Aorta (tissue), 5 donors: ENCODE measurements around the gene FIGNL1. TPM values are rescaled to one million over a fixed set of nuclear protein-coding genes. Genes with fewer than 3 reads are reported as not detected.

ENCODE experiments used
- ATAC-seq: fragments of 200-7000 bp; cut with Tn5 transposase; one replicate; pipeline ENCODE4 v1.9.1; 2022; ENCODE audit warnings: moderate library complexity; ENCODE audit not compliant: low FRiP score
- DNase-seq, 2 donors: peaks; one replicate each; pipeline ENCODE4 v3.0.0-alpha.2; 2020
- H3K27ac ChIP-seq, 2 donors: one replicate each; pipeline ENCODE4 v1.5.1; 2013; ENCODE audit warnings: low read length in 2 of 2, mild to moderate bottlenecking in 2 of 2, moderate library complexity in 2 of 2, control low read depth in 1 of 2, inconsistent platforms in 1 of 2, low read depth in 1 of 2
- H3K27me3 ChIP-seq, 2 donors: one replicate each; pipeline ENCODE4 v1.6.1; 2013; ENCODE audit warnings: control low read depth in 1 of 2, low read length in 1 of 2, mild to moderate bottlenecking in 1 of 2, moderate library complexity in 1 of 2; ENCODE audit not compliant: insufficient read depth in 2 of 2, control insufficient read depth in 1 of 2
- H3K36me3 ChIP-seq, 2 donors: one replicate each; pipeline ENCODE4 v1.6.1; 2013; ENCODE audit warnings: control low read depth in 1 of 2, low read length in 1 of 2, mild to moderate bottlenecking in 1 of 2; ENCODE audit not compliant: insufficient read depth in 2 of 2, control insufficient read depth in 1 of 2
- H3K4me1 ChIP-seq, 2 donors: one replicate each; pipeline ENCODE4 v1.6.1; 2013; ENCODE audit warnings: low read length in 2 of 2, control low read depth in 1 of 2, mild to moderate bottlenecking in 1 of 2, moderate library complexity in 1 of 2; ENCODE audit not compliant: insufficient read depth in 2 of 2, control insufficient read depth in 1 of 2
- H3K4me3 ChIP-seq, 2 donors: one replicate each; pipeline ENCODE4 v1.5.1; 2013; ENCODE audit warnings: low read length in 2 of 2, control low read depth in 1 of 2, mild to moderate bottlenecking in 1 of 2
- H3K9me3 ChIP-seq: one replicate; pipeline ENCODE4 v1.6.1; 2013; ENCODE audit warnings: mild to moderate bottlenecking, low read length; ENCODE audit not compliant: control insufficient read depth
- WGBS, 2 donors: extraction: QIAGEN DNeasy Blood & Tissue Kit; methylation state at CpG; one replicate each; pipeline ENCODE4 v1.1.7; 2013; 5-methylcytosine and 5-hydroxymethylcytosine counted together
- intact Hi-C, 2 donors: fragments of 100-400 bp; cut with DNase I; formaldehyde crosslinking; loops; one replicate each; pipeline versions ENCODE4 v1.14.2 to v1.15.0; 2022
- polyA plus RNA-seq, 2 donors: library from polyadenylated mRNA; stranded (reverse); fragments of 200-250 nt; gene quantifications; one replicate each; pipeline ENCODE4 v1.2.3, GENCODE V29; 2013
- total RNA-seq, 2 donors: library from RNA; stranded (reverse); fragmentation: NEBNext Ultra II Directional; extraction: Animal tissue kit (Norgen Biotek cat#: 25700); gene quantifications; one replicate each; pipeline ENCODE4 v1.2.1, GENCODE V29; 2021
- donor health status: healthy with polysubstance abuse.
- donor health status: Bipolar disorder and iron deficiency.
- donor health status: DM: no; HTN: no; CAD: no.
- donor health status: DM: no; HTN: no; CAD: no.
- donor health status: DM: yes; HTN: yes; CAD: no.

FIGNL1 gene
- total and polyA plus RNA-seq, 4 donors: 1.3 to 5.9 (median 4.7) TPM

GRCh38 chr7:50427518-50427917 lies 22.6 kb downstream of the FIGNL1 start:
- ATAC-seq: no peak
- no peaks in the 10 kb centered on the region for H3K4me1 ChIP-seq
- WGBS, 2 donors: 78 to 81% methylated on average over 2 of the region's 2 CpGs
- H3K36me3 ChIP-seq: no peaks in the 10 kb centered on the region
- intact Hi-C loops: no loop called here
- no peaks in the 10 kb centered on the region for H3K27me3 ChIP-seq
- no peaks in the 10 kb centered on the region for H3K9me3 ChIP-seq
- no peak overlapping the region for H3K4me3 ChIP-seq
- DNase-seq: no peak
- no peak overlapping the region for H3K27ac ChIP-seq

DNA sequence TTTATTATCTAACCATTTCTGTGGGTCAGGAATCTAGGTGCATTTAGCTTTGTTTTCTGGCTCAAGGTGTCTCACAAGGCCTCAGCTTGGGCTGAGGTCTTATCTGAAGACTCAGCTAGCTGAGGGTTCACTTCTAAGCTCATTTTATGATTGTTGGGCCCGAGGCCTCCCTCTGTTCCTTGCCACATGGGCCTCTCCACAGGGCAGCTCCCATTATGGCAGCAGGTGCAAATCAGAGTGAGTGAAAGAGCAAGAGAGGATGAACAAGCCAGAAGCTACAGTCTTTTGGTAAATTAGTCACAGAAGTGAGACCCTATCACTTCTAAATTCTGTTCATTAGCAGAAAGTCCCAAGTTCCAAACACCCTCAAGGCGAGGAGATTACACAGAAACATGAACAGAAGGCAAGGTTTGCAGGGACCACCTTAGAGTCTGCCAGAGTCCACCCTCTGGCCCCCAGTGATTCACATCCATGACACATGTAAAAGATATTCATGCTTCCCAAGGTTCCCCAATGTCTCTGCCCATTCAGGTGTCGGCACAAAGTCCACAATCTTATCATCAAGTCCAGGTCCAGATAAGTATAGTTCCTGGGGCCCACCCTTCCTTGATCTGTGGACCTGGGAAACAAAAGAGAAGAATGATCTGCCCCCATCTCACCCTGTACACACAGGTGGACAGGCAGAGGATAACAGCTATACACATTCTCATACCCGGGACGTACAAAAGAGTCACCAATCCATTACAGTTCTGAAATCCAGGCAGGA lies 23.7 kb downstream of the FIGNL1 start:
- Histone ChIP-seq H3K4me3 (no peak overlapping the region), H3K36me3 (no peaks in the 10 kb centered on the region), H3K27ac (no peak overlapping the region), H3K4me1 (no peaks in the 10 kb centered on the region), H3K27me3 (no peaks in the 10 kb centered on the region), H3K9me3 (no peaks in the 10 kb centered on the region)
- no peak for DNase-seq
- 87 to 90% methylated on average over 5 of the region's 5 CpGs for WGBS, 2 donors
- ATAC-seq: no peak
- intact Hi-C loops: no loop called here

DNA sequence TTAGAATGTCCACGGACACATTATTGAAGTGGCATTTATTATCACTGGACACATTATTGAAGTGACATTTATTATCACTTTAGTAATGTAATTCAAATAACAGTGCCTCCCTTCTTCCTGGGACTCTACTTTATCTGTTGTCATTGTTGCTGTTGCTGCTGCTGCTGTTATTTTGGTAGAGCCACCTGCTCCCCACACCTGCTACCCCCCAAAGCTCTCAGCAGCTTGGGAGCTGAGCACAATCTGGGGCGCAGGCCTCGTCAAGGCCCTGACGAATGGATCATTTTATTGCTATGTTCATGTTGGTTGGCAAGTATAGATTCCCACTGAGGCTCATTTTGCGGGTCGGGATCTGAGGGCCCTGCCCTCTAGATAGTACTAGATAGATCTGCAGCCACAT lies 24.8 kb downstream of the FIGNL1 start:
- intact Hi-C loops: no loop called here
- ATAC-seq: no peak
- WGBS, 2 donors: 89 to 92% methylated on average over 6 of the region's 6 CpGs

DNA sequence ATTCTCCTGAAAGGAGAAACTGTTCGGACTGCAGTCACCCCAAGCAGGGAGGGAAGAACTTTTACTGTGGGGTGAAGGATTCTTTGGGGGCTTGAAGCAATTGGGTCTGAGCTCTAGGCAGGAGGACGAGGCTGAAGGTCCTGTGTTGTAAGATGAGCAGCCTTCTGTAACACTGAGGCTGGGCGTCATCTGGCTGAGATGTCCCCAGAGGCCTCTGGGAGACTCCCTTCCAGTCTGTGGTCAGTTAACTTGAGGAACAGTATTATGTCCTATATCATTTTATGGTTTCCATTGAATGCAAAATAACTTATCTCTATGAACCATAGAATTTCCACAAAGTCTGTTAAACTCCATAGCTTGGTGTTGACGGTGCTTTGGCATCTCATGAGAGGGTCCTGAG lies 26.3 kb downstream of the FIGNL1 start:
- Histone ChIP-seq H3K4me1 (no peaks in the 10 kb centered on the region), H3K27ac (no peak overlapping the region), H3K27me3 (no peaks in the 10 kb centered on the region), H3K36me3 (no peaks in the 10 kb centered on the region), H3K9me3 (peaks cover 2% of the 10 kb centered on the region), H3K4me3 (no peak overlapping the region)
- intact Hi-C loops: loop anchor here in 1 of 2 donors (5.0 kb wide), 1 partner anchor 48 kb away; no protein-coding TSS in a partner anchor
- 55 to 62% methylated on average over 4 of the region's 4 CpGs for WGBS, 2 donors
- ATAC-seq (no peak), DNase-seq (no peak)

More for the DNA sequence above, 24.8 kb downstream of the FIGNL1 start:
- H3K4me3 ChIP-seq: no peak overlapping the region
- no peaks in the 10 kb centered on the region for H3K27me3 ChIP-seq
- no peak overlapping the region for H3K27ac ChIP-seq
- no peaks in the 10 kb centered on the region for H3K36me3 ChIP-seq
- no peaks in the 10 kb centered on the region for H3K9me3 ChIP-seq
- no peak for DNase-seq
- H3K4me1 ChIP-seq: no peaks in the 10 kb centered on the region

- H3K4me3 ChIP-seq: no peak overlapping the region
- intact Hi-C loops: loop anchor here in 1 of 2 donors (5.0 kb wide), 1 partner anchor 49 kb away; no protein-coding TSS in a partner anchor
- H3K9me3 ChIP-seq: peaks cover 2% of the 10 kb centered on the region
- no peaks in the 10 kb centered on the region for H3K36me3 ChIP-seq
- no peak overlapping the region for H3K27ac ChIP-seq
- no peaks in the 10 kb centered on the region for H3K27me3 ChIP-seq
- DNase-seq: no peak
- no peak for ATAC-seq
- WGBS, 2 donors: 87 to 89% methylated on average over 6 of the region's 6 CpGs
- no peaks in the 10 kb centered on the region for H3K4me1 ChIP-seq
These were observed 27.3 kb downstream of the FIGNL1 start for GRCh38 chr7:50422858-50423257.

GRCh38 chr7:50421043-50421442 lies 29.1 kb downstream of the FIGNL1 start:
- Histone ChIP-seq H3K36me3 (no peaks in the 10 kb centered on the region), H3K27me3 (no peaks in the 10 kb centered on the region), H3K9me3 (peaks cover 2% of the 10 kb centered on the region), H3K4me1 (no peaks in the 10 kb centered on the region), H3K27ac (no peak overlapping the region), H3K4me3 (no peak overlapping the region)
- DNase-seq (no peak), ATAC-seq (no peak)
- intact Hi-C loops: loop anchor here in 1 of 2 donors (5.0 kb wide), 1 partner anchor 51 kb away; no protein-coding TSS in a partner anchor
- 57 to 68% methylated on average over 3 of the region's 3 CpGs for WGBS, 2 donors

DNA sequence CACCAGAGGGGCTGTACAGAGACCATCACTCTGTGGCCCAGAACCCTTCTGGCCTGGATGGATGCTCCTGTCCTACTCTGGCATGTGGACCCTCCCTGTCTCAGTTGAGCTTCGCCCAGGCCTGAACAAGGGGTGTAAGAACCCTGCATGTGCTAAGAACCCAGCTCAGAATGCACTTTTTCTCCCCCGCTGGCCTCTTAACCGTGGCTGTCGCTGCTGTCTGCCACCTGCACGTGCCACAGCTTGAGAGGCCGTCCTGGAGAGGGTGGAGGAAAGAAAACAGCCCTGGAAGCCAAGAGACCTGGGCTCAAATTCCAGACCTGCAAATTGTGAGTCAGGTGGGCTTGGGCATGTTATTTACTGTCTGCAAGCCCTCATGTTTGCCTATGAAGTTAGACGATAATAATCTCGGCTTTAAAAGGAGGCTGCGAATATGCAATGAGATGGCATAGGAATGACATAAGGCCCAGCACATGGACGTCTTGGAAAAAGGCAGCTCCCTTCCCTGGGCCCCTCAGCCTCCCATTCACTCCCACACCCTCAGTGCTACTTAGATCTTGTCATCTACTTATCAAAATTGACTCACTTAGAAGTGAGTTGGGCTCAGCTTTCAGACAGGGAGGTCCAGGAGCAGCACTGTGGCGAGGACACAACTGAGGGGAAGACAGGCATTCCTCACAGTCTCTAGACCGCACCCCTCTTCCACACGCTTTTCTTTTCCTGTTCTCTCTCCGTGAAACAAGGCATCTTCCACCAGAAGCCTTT lies 31.4 kb downstream of the FIGNL1 start:
- ATAC-seq (no peak), DNase-seq (no peak)
- intact Hi-C loops: no loop called here
- 62 to 69% methylated on average over 14 of the region's 14 CpGs for WGBS, 2 donors
- H3K4me1 ChIP-seq: no peaks in the 10 kb centered on the region
- no peak overlapping the region for H3K4me3 ChIP-seq
- H3K27me3 ChIP-seq: no peaks in the 10 kb centered on the region
- no peaks in the 10 kb centered on the region for H3K36me3 ChIP-seq
- H3K9me3 ChIP-seq: peaks cover 2% of the 10 kb centered on the region
- no peak overlapping the region for H3K27ac ChIP-seq

DNA sequence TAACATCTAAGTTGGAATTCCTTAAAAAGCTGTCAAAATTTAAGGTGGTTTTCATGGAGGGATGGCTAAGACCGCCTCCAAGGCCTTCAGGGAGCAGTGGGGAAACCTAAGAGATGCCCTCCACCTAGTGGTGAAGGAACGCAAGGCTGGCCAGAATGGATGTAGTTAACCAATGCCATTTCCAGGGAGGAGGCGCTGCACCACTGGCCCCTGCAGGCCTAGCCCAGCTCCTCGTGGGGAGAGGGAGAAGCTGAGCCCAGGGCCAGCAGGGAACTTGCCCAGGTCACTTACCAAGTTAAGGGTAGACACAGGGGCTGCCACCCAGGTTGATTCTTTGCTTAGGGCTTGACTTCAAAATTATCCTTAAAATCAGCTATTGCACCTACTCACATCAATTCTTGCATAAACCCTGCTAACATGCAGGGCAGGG lies 32.0 kb downstream of the FIGNL1 start:
- ATAC-seq (peak; percentile 59), DNase-seq (peak in 1 of 2 donors; percentile 78)
- H3K4me3 ChIP-seq: no peak overlapping the region
- H3K36me3 ChIP-seq: no peaks in the 10 kb centered on the region
- H3K27ac ChIP-seq: no peak overlapping the region
- WGBS, 2 donors: 12 to 14% methylated on average over 4 of the region's 4 CpGs
- intact Hi-C loops: no loop called here
- H3K27me3 ChIP-seq: no peaks in the 10 kb centered on the region
- no peaks in the 10 kb centered on the region for H3K4me1 ChIP-seq
- H3K9me3 ChIP-seq: peaks cover 2% of the 10 kb centered on the region
